ENCODE results near the gene DNAJC1.

Gene DNAJC1

DNA sequence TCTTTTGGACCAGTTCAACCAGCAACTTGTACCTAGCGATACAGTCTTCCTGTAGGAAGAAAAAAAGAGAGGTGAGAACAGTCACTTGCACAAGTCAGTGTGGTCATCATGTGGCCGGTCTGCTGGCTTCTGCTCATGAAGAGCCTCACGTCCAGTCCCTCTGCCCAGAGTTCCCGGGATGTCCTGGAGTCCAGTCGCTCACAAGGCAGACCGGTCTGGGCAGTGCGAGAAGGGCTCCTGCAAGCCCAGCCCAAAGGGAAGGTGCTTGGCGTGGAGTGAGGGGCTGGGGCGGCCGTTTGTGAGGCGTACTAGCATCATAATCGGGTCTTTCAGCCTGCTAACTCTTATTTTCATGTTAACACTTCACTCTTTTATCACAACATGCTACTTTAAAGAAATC lies 246.8 kb downstream of the DNAJC1 start:
- no peak for DNase-seq

DNA sequence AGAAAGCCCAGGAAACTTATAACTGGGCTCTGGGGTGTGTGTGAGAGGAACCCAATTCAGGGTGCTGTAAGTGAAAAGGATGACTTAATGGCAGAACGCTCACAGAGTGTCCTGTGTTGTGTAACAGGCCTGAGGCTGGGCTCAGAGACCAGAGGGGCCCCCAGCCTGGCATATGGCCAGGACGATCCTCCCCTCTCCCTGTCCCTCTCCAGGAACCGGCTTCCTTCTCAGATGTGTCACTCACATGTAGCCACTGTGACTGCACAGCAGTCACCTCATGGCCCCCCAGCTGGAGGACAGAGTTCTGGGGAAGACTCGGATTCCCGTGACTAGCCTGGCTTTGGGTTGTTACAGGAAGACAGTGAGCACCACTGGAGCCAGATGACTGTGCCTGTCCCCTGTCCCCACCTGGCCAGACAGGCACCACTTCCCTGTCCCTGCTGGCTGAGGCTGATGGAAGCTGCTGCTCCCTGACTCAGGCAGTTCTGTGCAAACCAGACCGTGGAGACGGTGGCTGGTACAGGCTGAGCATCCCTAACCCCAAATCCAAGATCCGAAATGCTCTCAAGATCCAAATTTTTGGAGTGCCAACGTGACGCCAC lies 249.0 kb downstream of the DNAJC1 start:
- no peak for DNase-seq

DNA sequence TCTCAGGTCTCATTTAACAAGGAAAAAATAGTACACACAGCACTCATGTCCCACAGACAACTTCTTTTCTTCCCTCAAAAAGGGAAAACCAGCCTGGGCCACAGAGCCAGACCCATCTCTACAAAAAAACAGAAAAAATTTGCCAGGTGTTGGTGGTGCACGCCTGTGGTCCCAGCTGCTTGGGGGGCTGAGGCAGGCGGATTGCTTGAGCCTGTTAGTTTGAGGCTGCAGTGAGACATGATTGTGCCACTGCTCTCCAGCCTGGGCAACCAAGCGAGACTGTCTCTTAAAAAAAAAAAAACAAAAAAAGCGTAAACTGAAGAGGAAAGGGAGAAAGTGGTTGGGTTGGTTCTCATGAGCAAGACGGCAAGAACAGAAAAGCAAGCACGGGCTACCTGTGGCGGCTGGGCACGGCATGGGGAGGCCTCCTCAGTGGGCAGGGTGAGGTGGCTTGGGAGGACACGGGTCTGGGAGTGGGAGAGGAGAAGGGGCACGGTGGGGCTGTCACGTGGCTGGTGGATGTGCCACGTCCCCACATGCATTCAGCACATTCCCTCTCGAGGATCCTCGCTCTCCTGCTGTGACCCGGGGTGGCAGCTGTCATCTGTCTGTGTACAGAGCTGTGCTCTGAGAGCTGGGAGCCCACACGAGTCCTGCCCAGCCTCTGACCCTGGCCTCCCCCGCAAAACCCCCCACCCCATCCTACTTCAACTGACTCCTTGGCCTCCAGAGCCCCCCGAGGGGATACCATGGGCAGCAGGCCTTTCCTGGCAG lies 249.8 kb downstream of the DNAJC1 start:
- no peak for DNase-seq

DNA sequence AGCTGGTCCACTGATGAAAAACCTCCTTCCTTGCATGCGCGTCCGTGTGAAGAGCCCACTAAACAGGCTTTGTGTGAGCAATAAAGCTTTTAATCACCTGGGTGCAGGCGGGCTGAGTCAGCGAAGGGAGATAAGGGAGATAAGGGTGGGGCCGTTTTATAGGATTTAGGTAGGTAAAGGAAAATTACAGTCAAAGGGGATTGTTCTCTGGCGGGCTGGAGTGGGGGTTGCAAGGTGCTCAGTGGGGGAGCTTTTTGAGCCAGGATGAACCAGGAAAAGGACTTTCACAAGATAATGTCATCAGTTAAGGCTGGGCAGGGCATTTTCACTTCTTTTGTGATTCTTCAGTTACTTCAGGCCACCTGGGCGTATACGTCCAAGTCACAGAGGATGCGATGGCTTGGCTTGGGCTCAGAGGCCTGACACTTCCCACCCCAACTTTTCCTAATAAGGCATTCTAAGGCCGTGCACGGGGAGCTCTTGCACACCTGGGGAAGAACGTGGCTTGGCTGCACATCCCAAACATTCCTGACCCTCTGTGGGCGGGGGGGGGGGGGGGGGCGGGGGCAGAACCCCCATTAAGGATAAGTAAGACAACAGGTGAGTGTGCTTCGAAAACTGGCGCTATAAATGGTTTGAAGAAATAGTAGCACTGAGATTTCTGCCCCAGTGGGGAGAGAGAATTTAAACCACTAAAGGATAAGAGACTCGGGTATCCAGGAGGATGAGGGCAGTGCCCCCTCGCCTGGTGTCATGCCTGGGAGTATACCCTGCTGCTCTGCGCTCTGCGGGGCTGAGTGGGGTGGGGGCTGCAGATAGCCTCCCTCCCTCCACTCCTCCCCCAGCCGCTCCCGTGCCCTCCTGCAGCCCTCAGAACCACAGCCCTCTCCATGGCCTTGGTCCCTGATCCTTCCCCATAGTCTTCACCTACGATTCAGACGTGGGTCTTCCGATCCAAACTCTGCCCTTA lies 251.9 kb downstream of the DNAJC1 start:
- no peak for DNase-seq

DNA sequence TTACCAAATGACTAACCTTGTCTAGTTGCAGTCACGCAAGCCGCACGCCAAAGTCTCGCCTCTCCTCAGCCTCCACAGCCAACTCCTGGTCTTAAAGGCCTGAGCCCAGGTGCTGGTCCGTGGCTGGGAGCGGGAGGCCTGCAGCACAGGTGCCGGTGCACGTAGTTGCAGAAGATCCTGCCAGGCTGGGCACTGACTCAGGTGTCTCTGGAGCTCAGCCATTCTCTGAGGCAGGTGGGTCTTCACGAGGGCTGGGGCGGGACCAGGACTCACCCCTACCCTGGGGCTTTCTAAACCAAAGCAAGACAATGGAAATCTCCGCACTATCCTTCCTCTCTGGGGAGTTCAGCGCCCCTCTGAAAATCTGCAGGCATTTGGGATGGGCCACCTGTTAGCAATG lies 253.1 kb downstream of the DNAJC1 start:
- DNase-seq, result no peak

DNA sequence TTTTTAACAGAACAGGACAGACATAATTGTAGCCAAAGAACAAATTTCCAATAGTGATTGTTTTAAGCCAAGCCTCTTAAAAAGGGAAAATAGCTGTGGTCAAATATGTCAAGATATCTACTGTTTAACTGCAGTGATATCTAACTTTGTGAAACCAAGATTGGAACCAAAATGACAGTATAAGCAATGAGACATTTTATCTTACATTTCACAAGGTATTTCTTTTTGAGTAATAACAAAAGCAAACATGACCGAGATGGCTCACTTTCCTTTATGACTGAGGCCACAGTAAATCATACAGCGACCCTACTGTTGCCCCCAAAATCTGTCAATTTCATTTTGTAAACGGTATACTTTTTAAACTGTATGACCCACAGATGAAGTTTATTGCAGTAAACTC lies 253.7 kb downstream of the DNAJC1 start:
- DNase-seq, result no peak

DNA sequence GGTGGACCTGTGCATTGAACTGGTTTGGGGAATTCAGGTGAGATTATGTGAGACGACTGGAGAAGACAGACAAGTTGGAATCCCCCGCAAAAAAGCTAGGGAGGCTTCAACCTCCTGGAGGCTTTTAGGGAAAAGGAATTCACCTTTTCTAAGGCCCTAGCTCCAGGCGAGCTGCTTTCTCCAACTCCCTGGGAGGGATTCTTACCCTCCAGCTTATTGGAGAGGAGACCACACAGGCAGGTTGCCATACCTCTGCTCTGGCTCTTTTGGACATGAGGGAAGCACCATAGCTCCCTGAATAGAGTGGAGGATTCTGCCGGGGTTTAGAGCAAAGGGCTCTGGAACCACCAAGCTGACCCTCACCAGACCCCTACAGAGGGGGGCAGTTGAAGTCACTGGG lies 255.7 kb downstream of the DNAJC1 start:
- DNase-seq, result no peak

DNA sequence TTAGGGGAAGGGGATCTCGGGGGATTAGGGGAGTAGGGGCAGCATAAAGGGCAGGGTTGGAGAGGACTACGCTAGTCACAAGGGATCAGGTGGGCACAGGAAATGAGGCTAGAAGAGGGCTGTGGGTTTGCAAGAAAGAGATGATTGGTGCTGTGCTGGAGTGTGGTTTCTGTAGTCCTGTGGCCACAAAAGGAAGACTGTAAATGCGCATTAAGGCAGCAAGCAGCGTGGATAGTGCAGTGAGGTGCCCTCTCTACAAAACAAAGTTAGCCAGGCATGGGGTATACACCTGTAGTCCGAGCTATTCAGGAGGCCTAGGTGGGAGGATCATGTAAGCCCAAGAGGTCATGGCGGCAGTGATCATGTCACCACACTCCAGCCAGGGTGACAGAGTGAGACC lies 257.4 kb downstream of the DNAJC1 start:
- DNase-seq, result no peak

DNA sequence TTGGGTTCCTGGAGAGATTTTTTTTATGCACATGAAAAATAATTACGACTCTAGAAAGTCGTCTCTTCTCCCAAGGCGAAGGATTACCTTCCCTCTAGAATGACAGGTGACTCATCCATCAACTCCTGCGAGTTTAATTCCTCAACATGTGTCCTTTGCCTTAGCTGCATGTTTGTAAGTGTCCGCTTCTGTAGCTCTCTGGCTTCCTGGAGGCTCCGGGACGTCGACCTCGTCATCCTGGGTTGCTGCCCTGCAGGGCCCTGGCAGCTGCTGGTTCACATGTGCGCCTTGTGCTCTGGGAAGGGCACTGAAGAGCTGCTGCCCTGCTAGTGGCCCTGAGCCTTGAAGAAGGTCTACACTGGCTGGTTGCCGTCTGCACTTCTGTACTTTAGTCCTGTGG lies 259.3 kb downstream of the DNAJC1 start:
- DNase-seq, result no peak

DNA sequence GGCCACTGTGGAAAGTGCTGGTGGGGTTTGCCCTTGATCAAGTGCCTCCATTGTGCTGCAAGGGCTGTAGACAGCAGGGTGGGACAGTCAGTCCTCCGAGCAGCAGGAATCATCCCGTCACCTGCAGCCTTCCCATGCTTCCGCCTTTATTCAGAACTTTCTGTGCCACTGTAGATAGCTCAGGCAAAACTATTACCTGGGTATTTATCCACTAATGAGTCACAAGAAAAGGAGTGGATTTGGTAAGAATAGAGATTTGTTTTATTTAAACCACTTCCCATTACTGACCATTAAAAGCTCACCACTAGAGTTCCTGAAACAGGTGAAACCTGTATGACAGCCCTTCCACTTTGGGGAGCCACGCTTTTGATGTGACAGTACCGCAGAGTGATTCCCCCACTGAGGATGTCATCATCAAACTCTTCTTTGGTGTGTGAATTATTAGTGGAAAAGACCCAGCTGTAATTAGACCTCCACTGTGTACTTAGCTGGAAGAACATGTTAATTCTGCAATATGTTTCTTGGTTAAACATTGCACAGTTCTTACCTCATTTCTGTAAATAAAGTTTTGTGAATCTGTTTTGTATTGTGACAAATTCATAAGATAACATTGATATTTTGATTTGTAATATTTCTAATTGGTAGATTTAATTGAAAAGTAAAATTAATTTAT lies 260.7 kb downstream of the DNAJC1 start:
- no peak for DNase-seq

DNA sequence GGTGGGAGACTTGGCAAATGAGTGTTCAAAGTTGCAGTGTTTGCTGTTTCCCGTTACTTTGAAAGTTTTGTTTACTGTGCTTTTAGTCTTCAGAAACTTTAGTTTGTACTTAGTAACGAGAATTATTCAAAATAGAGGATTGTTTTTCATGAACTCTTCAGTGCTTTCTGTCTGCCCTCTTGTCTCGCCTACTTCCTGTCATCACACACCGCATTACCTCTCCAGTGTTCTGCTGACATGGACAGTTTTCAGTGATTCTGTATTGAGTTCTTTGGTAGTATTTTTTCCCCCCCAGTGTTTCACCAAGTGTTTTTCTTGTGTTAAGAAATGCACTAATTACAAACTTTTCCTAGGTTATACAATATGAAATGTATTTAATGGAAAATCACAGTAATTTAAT lies 262.5 kb downstream of the DNAJC1 start:
- no peak for DNase-seq

DNA sequence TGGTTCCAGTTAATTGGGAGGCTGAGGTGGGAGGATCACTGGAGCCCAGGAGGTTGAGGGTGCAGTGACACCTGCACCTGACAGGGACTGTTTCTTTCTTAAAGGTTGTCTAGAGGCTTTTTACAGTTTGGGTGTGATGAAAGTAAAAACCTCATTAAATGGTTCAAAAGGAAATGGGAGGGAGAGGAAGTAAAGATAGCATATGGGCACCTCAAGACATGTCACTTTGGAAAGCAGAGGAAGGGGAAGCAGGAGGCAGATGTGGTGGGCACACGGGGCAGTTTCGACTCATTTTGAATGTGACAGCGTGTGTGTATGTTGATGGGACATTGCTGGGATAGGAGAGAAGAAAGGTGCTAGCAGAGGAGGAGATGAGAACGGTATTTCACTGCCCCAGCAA lies 266.4 kb downstream of the DNAJC1 start:
- DNase-seq, result no peak

DNA sequence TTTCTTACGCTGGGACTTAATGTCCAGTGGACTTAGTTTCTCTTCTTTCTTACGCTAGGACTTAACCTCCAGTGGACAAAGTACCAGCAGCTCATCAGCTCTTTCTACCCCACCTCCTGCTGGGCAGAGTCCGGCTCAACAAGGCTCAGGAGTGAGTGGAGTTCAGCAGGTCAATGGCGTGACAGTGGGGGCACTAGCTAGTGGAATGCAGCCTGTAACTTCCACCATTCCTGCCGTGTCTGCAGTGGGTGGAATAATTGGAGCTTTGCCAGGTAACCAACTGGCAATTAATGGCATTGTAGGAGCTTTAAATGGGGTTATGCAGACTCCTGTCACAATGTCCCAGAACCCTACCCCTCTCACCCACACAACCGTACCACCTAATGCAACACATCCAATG lies 269.8 kb downstream of the DNAJC1 start:
- no peak for DNase-seq

DNA sequence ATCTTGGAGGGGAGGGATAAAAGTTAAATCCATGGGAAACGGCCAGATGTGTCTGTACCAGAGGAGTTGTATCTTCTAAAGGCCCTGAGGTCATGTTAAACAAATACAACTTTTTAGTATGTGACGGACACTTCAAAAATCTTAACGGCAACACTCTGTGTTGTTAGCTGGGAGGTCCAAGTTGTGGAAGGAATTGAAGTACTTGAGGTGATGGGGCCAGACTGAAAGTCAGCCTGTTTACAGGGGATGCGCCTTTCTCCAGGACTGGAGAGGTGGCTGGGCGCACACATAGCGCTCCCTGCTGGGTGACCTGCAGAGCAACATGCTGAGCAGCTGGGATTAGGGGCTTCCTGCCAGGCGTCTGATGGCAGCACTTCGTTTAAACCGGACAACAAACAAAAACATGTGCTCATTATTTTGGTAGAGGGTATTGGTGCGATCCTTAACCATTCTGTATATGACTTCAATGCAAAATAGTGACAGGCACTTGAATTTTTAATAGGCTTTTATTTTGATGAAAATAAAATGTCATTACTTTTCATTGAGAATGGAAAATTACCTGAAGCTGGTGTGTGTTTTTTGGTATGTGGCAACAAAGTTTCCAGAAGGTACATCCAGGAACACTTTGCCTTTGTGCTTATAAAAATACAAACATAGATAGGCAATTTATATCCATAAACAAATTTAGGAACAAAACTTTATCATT lies 271.3 kb downstream of the DNAJC1 start:
- DNase-seq, result peak; percentile 50 to 52

DNA sequence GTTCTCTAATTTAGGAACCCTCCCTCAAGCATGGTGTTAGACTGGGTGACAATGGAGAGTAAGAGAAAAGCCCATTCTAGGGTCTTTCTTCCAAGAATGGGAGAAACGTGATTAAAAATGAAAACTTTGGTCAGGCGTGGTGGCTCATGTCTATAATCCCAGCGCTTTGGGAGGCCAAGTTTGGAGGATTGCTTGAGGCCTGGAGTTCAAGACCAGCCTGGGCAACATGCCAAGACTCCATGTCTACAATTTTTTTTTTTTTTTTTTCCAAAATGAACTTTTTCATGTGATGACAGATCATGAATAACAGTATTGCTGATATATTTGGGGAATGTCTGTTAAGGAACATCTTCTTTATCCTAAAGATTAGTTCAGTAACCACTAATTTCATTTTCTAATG lies 274.9 kb downstream of the DNAJC1 start:
- no peak for DNase-seq

DNA sequence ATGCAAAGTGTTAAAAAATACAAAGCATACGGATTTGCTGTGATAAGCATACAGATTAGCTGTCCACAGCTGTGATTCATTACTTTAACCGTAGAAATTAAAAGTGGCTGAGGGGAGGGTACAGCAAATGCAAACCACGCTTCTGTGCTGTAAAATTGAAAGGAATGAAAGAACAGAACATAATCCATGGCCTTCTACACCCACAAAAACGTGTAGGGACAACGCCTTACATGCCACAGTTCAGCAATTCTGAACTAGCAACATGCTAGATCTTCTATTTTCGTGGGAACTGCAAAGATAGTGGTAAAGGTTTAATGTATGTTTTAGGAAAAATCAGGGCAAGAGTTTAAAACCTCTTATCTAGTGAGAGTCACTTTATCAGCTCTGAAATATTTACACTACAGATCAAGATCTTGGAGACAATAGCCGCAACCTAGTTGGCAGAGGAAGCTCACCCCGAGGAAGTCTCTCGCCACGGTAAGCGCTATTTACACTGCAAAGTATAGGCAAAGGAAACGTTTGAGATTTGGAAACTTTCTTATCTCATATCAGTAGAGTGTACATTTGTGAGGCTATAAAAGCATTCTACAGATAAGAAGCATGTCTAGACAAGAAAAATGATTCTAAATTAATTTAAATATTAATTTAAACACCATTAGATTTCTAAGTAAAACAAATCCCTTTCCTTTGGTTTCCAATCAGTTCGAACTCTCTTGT lies 275.9 kb downstream of the DNAJC1 start:
- no peak for DNase-seq

DNA sequence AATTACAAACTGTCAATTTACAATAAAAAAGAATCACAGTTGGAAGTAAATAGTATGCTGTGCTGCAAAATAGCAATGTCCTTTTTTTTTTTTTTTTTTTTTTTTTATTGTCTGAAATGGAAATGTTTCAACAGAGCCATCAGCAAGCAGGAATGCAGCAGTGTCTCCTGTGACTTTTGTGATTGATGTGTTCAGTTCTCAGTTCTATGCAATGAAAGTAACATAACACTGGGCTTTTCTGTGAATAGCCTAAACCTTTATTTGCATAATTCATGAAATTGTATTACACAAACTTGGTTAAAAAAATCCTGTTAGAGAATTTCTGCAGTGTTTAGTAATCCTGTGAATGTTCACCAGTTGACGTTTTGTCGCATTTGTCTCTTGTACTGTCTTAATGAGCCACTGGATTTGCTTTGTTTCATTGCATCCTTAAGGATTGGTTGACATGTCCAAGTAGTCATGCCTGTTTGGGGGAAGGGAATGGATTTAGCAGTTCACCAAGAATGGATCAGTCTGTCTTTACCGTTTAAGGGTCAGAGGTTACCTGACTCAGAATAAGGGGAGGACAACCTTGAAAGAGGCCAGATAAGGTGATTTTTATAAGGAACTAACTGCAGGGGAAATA lies 276.8 kb downstream of the DNAJC1 start:
- no peak for DNase-seq

DNA sequence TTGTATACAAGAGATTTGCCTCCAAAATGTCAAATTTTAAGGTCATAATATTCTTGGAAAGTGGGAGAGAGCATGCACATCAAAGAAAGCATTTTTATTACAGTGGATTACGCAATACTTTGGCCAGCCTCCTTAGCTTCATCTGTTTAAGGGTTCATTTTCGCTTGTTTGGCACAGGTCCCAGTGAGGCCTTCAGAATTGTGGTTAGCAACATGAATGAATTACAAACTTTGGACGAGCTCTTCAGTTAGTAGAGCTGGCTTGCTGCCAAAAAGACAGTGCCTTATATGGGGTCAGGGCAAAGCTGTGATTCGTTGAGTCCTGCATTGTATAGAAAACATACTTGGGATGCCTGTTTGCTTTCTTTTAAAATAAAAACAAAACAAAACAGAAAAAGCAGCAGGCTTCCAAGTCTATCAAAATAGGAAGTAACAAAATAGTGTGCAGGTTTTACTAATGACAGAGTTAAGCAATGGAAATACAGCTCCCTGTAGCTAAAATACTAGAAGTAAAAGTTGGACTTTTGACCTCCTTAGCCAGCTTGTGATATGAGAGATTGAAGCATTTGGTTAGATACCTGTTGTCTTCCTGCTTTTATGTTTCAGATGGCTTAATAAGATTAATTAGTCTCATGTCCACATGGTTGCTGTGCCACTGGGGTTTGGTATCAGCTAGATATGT lies 278.7 kb downstream of the DNAJC1 start:
- peak; percentile 75 to 94 for DNase-seq

DNA sequence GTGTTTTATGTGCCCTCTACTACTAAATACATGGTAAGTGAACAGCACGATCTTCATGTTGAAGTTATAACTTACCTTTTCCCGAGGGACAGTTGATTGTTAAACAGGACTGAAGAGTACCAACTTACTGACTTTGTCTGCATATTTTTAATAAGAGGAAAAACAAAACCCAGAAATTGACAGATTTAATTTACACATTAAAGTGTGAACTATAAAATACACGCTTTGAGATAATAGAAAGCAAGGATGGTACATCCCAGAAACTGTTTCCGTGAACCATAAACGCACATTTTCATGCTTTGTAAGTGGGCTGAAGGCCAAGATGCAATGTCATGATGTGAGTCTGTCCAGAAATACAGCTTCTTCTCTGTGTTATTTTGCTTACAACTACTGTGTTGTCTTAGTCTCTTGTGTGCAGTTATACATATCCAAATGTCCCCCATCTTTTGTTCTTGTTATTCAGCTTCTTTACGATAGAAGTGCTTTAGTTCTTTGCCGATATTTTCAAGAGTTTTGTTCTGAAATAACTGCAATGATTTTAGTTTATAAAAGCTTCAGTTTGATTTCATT lies 279.4 kb downstream of the DNAJC1 start:
- no peak for DNase-seq

DNA sequence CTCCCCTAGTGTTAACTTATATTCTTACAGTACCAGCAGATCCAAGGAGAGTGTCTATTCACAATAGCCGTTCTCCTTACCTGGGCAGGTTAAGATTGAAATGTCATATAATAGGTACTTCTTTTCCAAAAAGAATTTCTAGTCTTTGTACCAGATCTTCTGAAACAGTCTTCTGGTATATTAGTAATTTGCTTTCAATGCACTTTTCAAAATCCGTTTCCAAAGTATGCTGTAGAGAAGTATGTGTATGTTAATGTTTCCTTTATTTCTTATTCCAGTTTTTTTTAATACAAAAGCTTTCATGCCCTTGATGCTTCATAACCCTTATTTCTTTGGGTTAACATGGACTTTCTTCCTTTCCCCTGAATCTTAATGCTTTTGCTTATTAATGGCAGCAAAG lies 281.3 kb downstream of the DNAJC1 start:
- DNase-seq, result no peak
